ENCODE measurements around the gene CLEC17A.

CLEC17A gene

GRCh38 chr19:14576363-14576762, 6.5 kb upstream of the CLEC17A start:
- DNase-seq (ENCODE audit: low read depth in 1 of 2, low spot score in 1 of 2) = no peak
- Histone ChIP-seq H3K4me3 (replicated peaks; ENCODE audit: insufficient read depth, low read length) (no peak overlapping the region), H3K27ac (replicated peaks) (no peak overlapping the region), H3K27me3 (ENCODE audit: insufficient read depth, poor library complexity, severe bottlenecking) (no peaks in the 10 kb centered on the region)
- TF ChIP-seq POLR2AphosphoS5 (IDR thresholded peaks at IDR 0.05; ENCODE audit: low read depth) (no peak), GABPA (IDR thresholded peaks at IDR 0.05; ENCODE audit: low read depth) (no peak), SPI1 (IDR thresholded peaks at IDR 0.05; ENCODE audit: borderline replicate concordance, low read depth) (no peak), CTCF (IDR thresholded peaks at IDR 0.05; ENCODE audit: insufficient read depth, low read length) (no peak)
- TF ChIP-seq, protein P1, sequence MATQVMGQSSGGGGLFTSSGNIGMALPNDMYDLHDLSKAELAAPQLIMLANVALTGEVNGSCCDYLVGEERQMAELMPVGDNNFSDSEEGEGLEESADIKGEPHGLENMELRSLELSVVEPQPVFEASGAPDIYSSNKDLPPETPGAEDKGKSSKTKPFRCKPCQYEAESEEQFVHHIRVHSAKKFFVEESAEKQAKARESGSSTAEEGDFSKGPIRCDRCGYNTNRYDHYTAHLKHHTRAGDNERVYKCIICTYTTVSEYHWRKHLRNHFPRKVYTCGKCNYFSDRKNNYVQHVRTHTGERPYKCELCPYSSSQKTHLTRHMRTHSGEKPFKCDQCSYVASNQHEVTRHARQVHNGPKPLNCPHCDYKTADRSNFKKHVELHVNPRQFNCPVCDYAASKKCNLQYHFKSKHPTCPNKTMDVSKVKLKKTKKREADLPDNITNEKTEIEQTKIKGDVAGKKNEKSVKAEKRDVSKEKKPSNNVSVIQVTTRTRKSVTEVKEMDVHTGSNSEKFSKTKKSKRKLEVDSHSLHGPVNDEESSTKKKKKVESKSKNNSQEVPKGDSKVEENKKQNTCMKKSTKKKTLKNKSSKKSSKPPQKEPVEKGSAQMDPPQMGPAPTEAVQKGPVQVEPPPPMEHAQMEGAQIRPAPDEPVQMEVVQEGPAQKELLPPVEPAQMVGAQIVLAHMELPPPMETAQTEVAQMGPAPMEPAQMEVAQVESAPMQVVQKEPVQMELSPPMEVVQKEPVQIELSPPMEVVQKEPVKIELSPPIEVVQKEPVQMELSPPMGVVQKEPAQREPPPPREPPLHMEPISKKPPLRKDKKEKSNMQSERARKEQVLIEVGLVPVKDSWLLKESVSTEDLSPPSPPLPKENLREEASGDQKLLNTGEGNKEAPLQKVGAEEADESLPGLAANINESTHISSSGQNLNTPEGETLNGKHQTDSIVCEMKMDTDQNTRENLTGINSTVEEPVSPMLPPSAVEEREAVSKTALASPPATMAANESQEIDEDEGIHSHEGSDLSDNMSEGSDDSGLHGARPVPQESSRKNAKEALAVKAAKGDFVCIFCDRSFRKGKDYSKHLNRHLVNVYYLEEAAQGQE (IDR thresholded peaks at IDR 0.05; ENCODE audit: insufficient replicate concordance, low read depth) = no peak

DNA sequence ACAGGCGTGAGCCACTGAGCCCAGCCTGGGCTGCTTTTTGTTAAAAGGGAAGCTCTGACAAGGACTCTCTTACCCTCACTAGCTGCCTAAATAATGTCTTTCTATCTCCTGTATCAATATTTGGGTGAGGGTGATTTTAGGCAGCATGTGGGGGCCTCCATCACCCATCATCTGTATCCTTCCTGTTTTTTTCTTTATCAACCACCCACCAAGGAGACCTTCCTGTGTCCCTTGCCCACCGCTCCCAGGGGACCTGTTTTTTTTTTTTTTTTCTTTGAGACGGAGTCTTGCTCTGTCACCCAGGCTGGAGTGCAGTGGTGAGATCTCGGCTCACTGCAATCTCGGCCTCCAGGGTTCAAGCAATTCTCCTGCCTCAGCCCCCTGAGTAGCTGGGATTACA, 5.6 kb upstream of the CLEC17A start:
- no peaks in the 10 kb centered on the region for H3K27me3 ChIP-seq (ENCODE audit: insufficient read depth, poor library complexity, severe bottlenecking)

DNA sequence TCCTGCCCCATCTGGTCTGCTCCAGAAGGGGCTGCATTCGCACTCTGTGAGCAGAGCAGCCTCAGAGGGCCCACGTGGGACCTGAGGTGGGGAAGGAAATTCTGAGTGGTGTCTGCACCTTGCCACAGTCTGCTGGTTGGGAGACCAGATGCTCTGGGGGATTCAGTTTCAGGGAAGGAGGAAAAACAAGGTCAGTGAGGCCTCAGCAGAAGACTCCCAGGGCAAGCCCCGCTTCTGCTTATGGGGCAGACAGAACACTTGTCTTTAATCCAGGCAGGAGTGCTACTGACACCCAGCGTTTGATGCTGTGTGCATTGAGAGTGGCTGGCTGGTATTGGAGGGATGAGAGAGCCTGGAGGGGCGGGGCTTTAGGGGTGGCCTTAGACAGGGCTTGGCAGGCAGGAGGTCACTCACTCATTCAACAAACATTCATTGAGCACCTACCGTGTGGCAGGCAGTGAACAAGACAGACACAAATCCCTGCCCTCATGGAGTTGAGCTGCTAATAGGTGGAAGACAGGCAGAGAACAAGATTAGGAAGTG, 4.9 kb upstream of the CLEC17A start:
- DNase-seq (ENCODE audit: low read depth in 1 of 2, low spot score in 1 of 2) = no peak
- H3K27me3 ChIP-seq (ENCODE audit: insufficient read depth, poor library complexity, severe bottlenecking) = no peaks in the 10 kb centered on the region
- H3K27ac ChIP-seq (replicated peaks) = no peak overlapping the region
- no peak overlapping the region for H3K4me3 ChIP-seq (replicated peaks; ENCODE audit: insufficient read depth, low read length)
- TF ChIP-seq SPI1 (IDR thresholded peaks at IDR 0.05; ENCODE audit: borderline replicate concordance, low read depth) = no peak
- no peak for TF ChIP-seq CTCF (IDR thresholded peaks at IDR 0.05; ENCODE audit: insufficient read depth, low read length)
- no peak for TF ChIP-seq POLR2AphosphoS5 (IDR thresholded peaks at IDR 0.05; ENCODE audit: low read depth)
- TF ChIP-seq, protein P1 (IDR thresholded peaks at IDR 0.05; ENCODE audit: insufficient replicate concordance, low read depth) = no peak
- no peak for TF ChIP-seq GABPA (IDR thresholded peaks at IDR 0.05; ENCODE audit: low read depth)

More for the DNA sequence above, 5.6 kb upstream of the CLEC17A start:
- no peak overlapping the region for H3K4me3 ChIP-seq (replicated peaks; ENCODE audit: insufficient read depth, low read length)
- TF ChIP-seq, protein P1 (IDR thresholded peaks at IDR 0.05; ENCODE audit: insufficient replicate concordance, low read depth) = no peak
- TF ChIP-seq GABPA (IDR thresholded peaks at IDR 0.05; ENCODE audit: low read depth) (no peak), CTCF (IDR thresholded peaks at IDR 0.05; ENCODE audit: insufficient read depth, low read length) (no peak), SPI1 (IDR thresholded peaks at IDR 0.05; ENCODE audit: borderline replicate concordance, low read depth) (no peak), POLR2AphosphoS5 (IDR thresholded peaks at IDR 0.05; ENCODE audit: low read depth) (no peak)
- DNase-seq (ENCODE audit: low read depth in 1 of 2, low spot score in 1 of 2) = no peak
- H3K27ac ChIP-seq (replicated peaks) = no peak overlapping the region

Data from HL-60 (cell line).